Nephron (organoid): Measurements from ENCODE around the gene CNST.
"Not testable (repeated sequence)": the region's sequence is repeated elsewhere in the genome, so short reads cannot be mapped to it uniquely, and the experiment has no call there.

Experiments
- H3K27ac Mint-ChIP-seq, 3 experiments: 2 replicates each; pipeline ENCODE4 v1.8.0; 2020; ENCODE audit warnings: mixed read lengths in 3 of 3, mild to moderate bottlenecking in 2 of 3, moderate library complexity in 1 of 3
- H3K27me3 Mint-ChIP-seq: 2 replicates; pipeline ENCODE4 v1.8.0; 2021; ENCODE audit warnings: low read depth, mild to moderate bottlenecking, moderate library complexity, mixed read lengths
- H3K36me3 Mint-ChIP-seq: 2 replicates; pipeline ENCODE4 v1.8.0; 2020; ENCODE audit warnings: low read depth, mixed read lengths
- H3K4me1 Mint-ChIP-seq: 2 replicates; pipeline ENCODE4 v1.8.0; 2020; ENCODE audit warnings: mixed read lengths
- H3K4me3 Mint-ChIP-seq, 3 experiments: 2 replicates each; pipeline ENCODE4 v1.8.0; 2020; ENCODE audit warnings: mild to moderate bottlenecking in 3 of 3, mixed read lengths in 3 of 3, moderate library complexity in 2 of 3
- H3K9me3 Mint-ChIP-seq: 2 replicates; pipeline ENCODE4 v1.8.0; 2020; ENCODE audit warnings: mixed read lengths
- CTCF ChIP-seq, 3 experiments: fragments of 200-600 bp; sonication (generic); IDR thresholded peaks; one replicate each; pipeline ENCODE4 v1.5.0; 2021; ENCODE audit warnings: antibody characterized with exemption in 3 of 3; ENCODE audit not compliant: unreplicated experiment in 3 of 3

Gene CNST

GRCh38 chr1:246687002-246687401 lies 120.7 kb downstream of the CNST start:
- H3K9me3 Mint-ChIP-seq: no peaks in the 10 kb centered on the region
- H3K4me3 Mint-ChIP-seq: no peak overlapping the region
- H3K4me1 Mint-ChIP-seq: peaks cover 13% of the 10 kb centered on the region
- no peak overlapping the region for H3K27ac Mint-ChIP-seq
- no peaks in the 10 kb centered on the region for H3K27me3 Mint-ChIP-seq
- TF ChIP-seq CTCF (IDR thresholded peaks at IDR 0.05; ENCODE audit: unreplicated experiment in 3 of 3): no peak
- H3K36me3 Mint-ChIP-seq: no peaks in the 10 kb centered on the region

- peak; percentile 72 to 83 (median 75) for TF ChIP-seq CTCF (IDR thresholded peaks at IDR 0.05; ENCODE audit: unreplicated experiment in 3 of 3)
These were observed 123.3 kb downstream of the CNST start for GRCh38 chr1:246689409-246690008.

GRCh38 chr1:246690100-246690499 lies 123.8 kb downstream of the CNST start:
- no peak overlapping the region for H3K27ac Mint-ChIP-seq
- no peak for TF ChIP-seq CTCF (IDR thresholded peaks at IDR 0.05; ENCODE audit: unreplicated experiment in 3 of 3)
- peaks cover 14% of the 10 kb centered on the region for H3K9me3 Mint-ChIP-seq
- H3K27me3 Mint-ChIP-seq: no peaks in the 10 kb centered on the region
- H3K4me3 Mint-ChIP-seq: peak overlapping the region in 2 of 3 experiments; percentile 39 to 61
- H3K4me1 Mint-ChIP-seq: no peaks in the 10 kb centered on the region
- H3K36me3 Mint-ChIP-seq: peaks cover 5% of the 10 kb centered on the region

More at GRCh38 chr1:246689409-246690008, 123.3 kb downstream of the CNST start:
- no peak overlapping the region for H3K27ac Mint-ChIP-seq
- H3K4me1 Mint-ChIP-seq: no peaks in the 10 kb centered on the region
- peaks cover under 1% of the 10 kb centered on the region for H3K36me3 Mint-ChIP-seq
- H3K9me3 Mint-ChIP-seq: peaks cover 10% of the 10 kb centered on the region
- no peaks in the 10 kb centered on the region for H3K27me3 Mint-ChIP-seq
- peak overlapping the region; percentile 39 to 61 (median 48) for H3K4me3 Mint-ChIP-seq

- TF ChIP-seq CTCF (IDR thresholded peaks at IDR 0.05; ENCODE audit: unreplicated experiment in 3 of 3): no peak
- H3K9me3 Mint-ChIP-seq: peaks cover 14% of the 10 kb centered on the region
- no peak overlapping the region for H3K4me3 Mint-ChIP-seq
- H3K27ac Mint-ChIP-seq: no peak overlapping the region
- no peaks in the 10 kb centered on the region for H3K27me3 Mint-ChIP-seq
- H3K36me3 Mint-ChIP-seq: peaks cover 5% of the 10 kb centered on the region
- H3K4me1 Mint-ChIP-seq: peaks cover 4% of the 10 kb centered on the region
These were observed 125.6 kb downstream of the CNST start for GRCh38 chr1:246691622-246692495.

- Mint-ChIP-seq H3K4me1 (peaks cover 12% of the 10 kb centered on the region), H3K9me3 (peaks cover 17% of the 10 kb centered on the region)
- not testable (repeated sequence) for H3K36me3 Mint-ChIP-seq, H3K27ac Mint-ChIP-seq, H3K4me3 Mint-ChIP-seq, H3K27me3 Mint-ChIP-seq
These were observed 128.1 kb downstream of the CNST start for GRCh38 chr1:246694213-246694895.

GRCh38 chr1:246695136-246695535 lies 128.9 kb downstream of the CNST start:
- no peak for TF ChIP-seq CTCF (IDR thresholded peaks at IDR 0.05; ENCODE audit: unreplicated experiment in 3 of 3)
- H3K4me1 Mint-ChIP-seq: peaks cover 13% of the 10 kb centered on the region
- H3K4me3 Mint-ChIP-seq: no peak overlapping the region
- H3K27ac Mint-ChIP-seq: no peak overlapping the region
- peaks cover 4% of the 10 kb centered on the region for H3K27me3 Mint-ChIP-seq
- H3K9me3 Mint-ChIP-seq: peaks cover 17% of the 10 kb centered on the region
- peaks cover 5% of the 10 kb centered on the region for H3K36me3 Mint-ChIP-seq
